Measurements from ENCODE around the gene MAP3K7. TPM values are rescaled to one million over a fixed set of nuclear protein-coding genes. Genes with fewer than 3 reads are reported as not detected.
A peak's percentile ranks its signal among the peaks of the same experiment; 100 is the strongest.

The MAP3K7 gene
- polyA plus RNA-seq, 1 donor = 35.3 TPM

DNA sequence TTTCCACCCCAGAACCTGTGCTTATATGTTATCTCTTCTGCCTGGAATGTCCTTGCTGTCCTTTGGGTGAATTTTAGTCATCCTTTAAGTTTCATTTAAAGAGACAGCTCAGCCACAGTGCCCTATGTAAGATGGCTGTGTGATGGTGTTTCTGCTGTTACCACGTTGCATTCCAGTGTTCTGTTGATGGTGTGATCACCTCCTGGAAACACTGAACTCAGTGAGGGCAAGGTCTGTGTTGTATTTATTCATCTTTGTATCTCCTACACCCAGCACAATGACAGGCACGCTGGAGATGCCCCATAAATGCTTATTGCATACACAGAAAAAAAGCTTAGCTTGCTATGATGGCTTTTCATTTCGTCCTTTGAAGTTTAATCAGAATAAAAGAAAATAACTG, 102.5 kb downstream of the MAP3K7 start:
- DNase-seq (ENCODE audit: low read depth) = no peak

GRCh38 chr6:90483956-90484355, 102.9 kb downstream of the MAP3K7 start:
- DNase-seq (ENCODE audit: low read depth) = no peak

GRCh38 chr6:90483116-90483839, 103.6 kb downstream of the MAP3K7 start:
- no peak for DNase-seq (ENCODE audit: low read depth)

DNA sequence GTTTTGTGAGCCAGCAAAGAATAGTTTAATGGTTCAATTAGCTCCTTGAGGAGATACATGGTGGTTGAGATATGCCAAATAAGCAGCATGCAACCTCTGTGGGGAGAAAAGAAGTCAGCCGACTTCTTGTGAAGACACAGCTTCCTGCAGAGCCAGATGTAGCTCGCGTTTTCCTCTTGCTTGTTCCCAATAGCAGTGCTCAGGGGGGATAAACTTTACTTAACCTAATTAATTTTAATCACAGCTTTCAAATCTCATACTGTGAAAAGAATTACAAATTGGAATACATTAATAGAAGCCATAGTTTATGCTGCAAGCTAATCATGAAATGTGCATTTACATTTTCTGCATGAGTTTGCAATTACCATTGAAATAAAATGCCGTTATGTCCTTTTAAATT, 106.2 kb downstream of the MAP3K7 start:
- DNase-seq (ENCODE audit: low read depth) = no peak

- DNase-seq (ENCODE audit: low read depth) = no peak
These were observed 107.3 kb downstream of the MAP3K7 start for GRCh38 chr6:90479603-90479926.

- DNase-seq (ENCODE audit: low read depth) = peak; percentile 84
These were observed 107.9 kb downstream of the MAP3K7 start for GRCh38 chr6:90478789-90479602.

GRCh38 chr6:90478278-90478677, 108.6 kb downstream of the MAP3K7 start:
- no peak for DNase-seq (ENCODE audit: low read depth)

DNA sequence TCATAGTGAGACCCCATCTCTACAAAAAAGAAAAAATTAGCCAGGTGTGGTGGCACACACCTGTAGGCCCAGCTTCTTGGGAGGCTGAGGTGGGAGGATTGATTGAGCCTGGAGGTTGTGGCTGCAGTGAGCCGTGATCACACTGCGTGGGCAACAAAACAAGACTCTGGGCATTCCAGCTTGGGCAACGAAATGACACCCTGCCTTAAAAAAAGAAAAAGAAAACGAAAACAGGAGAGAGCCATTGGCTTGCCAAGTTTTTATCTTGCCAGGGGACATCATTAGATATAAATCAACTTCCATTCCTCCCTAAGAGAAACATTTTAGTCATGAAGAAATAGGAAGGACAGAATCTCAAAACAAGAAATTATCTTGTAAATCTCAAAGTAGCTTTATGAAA, 109.5 kb downstream of the MAP3K7 start:
- no peak for DNase-seq (ENCODE audit: low read depth)

DNA sequence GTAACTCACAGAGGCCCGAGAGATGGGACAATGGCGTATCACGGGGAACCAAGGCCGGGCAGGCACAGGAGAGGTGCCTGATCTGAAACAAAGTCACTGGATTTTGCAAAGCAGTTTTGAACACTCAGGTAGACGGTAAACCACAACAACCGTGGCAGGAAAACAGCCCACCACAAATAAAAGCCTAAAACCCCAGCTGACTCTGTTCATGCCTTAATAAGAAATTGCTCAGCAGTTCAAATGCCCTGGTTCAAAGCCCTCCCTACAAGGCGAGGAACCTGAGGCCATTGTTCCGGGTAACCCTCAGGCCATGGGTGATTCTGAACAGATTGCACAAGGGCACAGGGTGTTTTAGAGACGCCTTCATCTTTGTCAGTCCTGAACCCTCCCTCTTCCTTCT, 114.2 kb downstream of the MAP3K7 start:
- no peak for DNase-seq (ENCODE audit: low read depth)

DNA sequence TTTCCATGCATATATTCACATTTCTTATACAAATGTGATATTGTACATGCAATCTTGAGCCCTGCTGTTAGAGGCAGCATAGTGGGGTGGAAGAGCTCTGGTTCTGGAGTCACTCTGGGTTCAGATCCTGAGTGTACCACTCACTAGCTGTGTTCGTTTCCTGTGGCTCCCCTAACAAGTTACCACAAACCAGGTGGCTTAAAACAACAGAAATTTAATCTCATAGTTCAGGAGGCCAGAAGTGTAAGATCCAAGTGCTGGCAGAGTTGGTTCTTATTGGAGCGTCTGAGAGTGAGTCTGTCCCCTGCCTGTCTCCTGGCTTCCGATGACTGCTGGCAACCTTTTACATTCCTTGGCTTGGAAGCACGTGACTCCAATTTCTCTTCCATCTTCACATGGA, 115.6 kb downstream of the MAP3K7 start:
- no peak for DNase-seq (ENCODE audit: low read depth)

- DNase-seq (ENCODE audit: low read depth) = no peak
These were observed 117.0 kb downstream of the MAP3K7 start for GRCh38 chr6:90469906-90470305.

GRCh38 chr6:90468859-90469258, 118.0 kb downstream of the MAP3K7 start:
- DNase-seq (ENCODE audit: low read depth) = no peak

GRCh38 chr6:90468080-90468479, 118.8 kb downstream of the MAP3K7 start:
- DNase-seq (ENCODE audit: low read depth) = no peak

GRCh38 chr6:90467546-90467945, 119.3 kb downstream of the MAP3K7 start:
- DNase-seq (ENCODE audit: low read depth) = no peak

- DNase-seq (ENCODE audit: low read depth) = no peak
These were observed 120.5 kb downstream of the MAP3K7 start for GRCh38 chr6:90466154-90466940.

DNA sequence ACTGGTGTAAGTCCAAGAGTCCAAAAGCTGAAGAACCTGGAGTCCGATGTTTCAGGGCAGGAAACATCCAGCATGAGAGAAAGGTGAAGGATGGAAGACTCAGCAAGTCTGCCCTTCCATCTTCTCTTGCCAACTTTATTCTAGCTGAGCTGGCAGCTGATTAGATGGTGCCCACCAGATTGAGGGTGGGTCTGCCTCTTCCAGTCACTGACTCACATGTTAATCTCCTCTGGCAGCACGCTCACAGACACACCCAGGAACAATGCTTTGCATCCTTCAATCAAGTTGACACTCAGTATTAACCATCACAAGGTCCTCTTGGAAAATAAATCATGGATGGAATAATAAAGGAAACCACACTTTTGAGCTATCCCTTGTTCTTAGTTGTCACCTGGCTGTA, 121.2 kb downstream of the MAP3K7 start:
- DNase-seq (ENCODE audit: low read depth) = no peak

DNA sequence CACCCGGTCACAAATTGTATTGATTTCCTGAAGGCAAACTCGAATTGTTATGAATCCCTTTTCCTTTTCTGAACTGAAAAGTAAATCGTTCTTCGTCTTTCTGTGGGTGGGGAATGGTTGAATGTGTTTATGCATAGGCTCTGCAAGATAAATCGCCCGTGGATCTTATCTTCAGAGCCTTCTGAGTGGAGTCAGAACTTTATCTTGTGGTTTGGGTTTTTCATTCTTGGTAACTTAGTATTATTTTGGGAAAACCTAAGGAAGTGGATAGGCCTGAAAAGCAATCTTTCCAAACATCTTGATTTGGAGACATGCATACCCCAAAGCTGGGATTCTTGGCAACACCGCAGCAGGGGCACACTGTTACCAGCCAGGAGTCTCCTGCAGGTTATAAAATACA, 122.4 kb downstream of the MAP3K7 start:
- no peak for DNase-seq (ENCODE audit: low read depth)

GRCh38 chr6:90463874-90464273, 123.0 kb downstream of the MAP3K7 start:
- no peak for DNase-seq (ENCODE audit: low read depth)
